ENCODE data around the gene CLIP1. TPM values are rescaled to one million over a fixed set of nuclear protein-coding genes. Genes with fewer than 3 reads are reported as not detected.
A peak's percentile ranks its signal among the peaks of the same experiment; 100 is the strongest.

CLIP1 gene
- total and polyA plus RNA-seq, 2 of the 13 experiments (the other 11 are each of a cell fraction or from before 2014, with no cell fraction given): 28.9 to 43.7 TPM

GRCh38 chr12:122266230-122266901 is 156.1 kb downstream of the CLIP1 start, which contains the start of gene VPS33A (continued):
- TF ChIP-seq FOXP4 (CRISPR knock-in tag; IDR thresholded peaks at IDR 0.05) (peak; percentile 42; the same call in 1 of the 2 replicates), ZNF260 (CRISPR knock-in tag; IDR thresholded peaks at IDR 0.05; ENCODE audit: borderline replicate concordance, low read depth) (0 out of 2 replicates have a peak, but pooled peaks have one; percentile 68), ZNF558 (CRISPR knock-in tag; IDR thresholded peaks at IDR 0.05; ENCODE audit: borderline replicate concordance) (peak; percentile 81), ATF4 (CRISPR knock-in tag; IDR thresholded peaks at IDR 0.05) (peak in 1 of 2 experiments; percentile 57; a peak in 2 of 4 replicates), HNRNPH1 (optimal IDR thresholded peaks at IDR 0.05; ENCODE audit: low read depth, low read length) (peak; percentile 97), PPARG (CRISPR knock-in tag; conservative IDR thresholded peaks at IDR 0.05) (peak; percentile 30; the same call in 1 of the 2 replicates), KMT2B (CRISPR knock-in tag; IDR thresholded peaks at IDR 0.05) (peak; percentile 99), ZSCAN25 (CRISPR knock-in tag; IDR thresholded peaks at IDR 0.05) (peak; percentile 70), GABPA (IDR thresholded peaks at IDR 0.05; ENCODE audit: low read depth, low read length) (peak; percentile 59), GABPA (CRISPR knock-in tag; IDR thresholded peaks at IDR 0.05; ENCODE audit: low read depth) (peak; percentile 90), E2F1 (CRISPR knock-in tag; IDR thresholded peaks at IDR 0.05) (0 out of 2 replicates have a peak, but pooled peaks have one; percentile 39), ZNF451 (CRISPR knock-in tag; IDR thresholded peaks at IDR 0.05) (peak; percentile 95), NRL (CRISPR knock-in tag; IDR thresholded peaks at IDR 0.05; ENCODE audit: borderline replicate concordance) (peak; percentile 85), IRF9 (CRISPR knock-in tag; IDR thresholded peaks at IDR 0.05; ENCODE audit: borderline replicate concordance) (peak; percentile 73), NFYC (CRISPR knock-in tag; IDR thresholded peaks at IDR 0.05) (peak; percentile 52), NR1H2 (CRISPR knock-in tag; IDR thresholded peaks at IDR 0.05; ENCODE audit: borderline replicate concordance, low read depth) (no peak), KDM6A (CRISPR knock-in tag; IDR thresholded peaks at IDR 0.05; ENCODE audit: low read depth) (0 out of 2 replicates have a peak, but pooled peaks have one; percentile 11), EHMT2 (IDR thresholded peaks at IDR 0.05; ENCODE audit: borderline replicate concordance, low read depth, low read length) (no peak), SP2 (CRISPR knock-in tag; IDR thresholded peaks at IDR 0.05) (peak; percentile 45; the same call in 1 of the 2 replicates), PITX1 (CRISPR knock-in tag; IDR thresholded peaks at IDR 0.05) (peak; percentile 77), PCBP2 (optimal IDR thresholded peaks at IDR 0.05; ENCODE audit: low read depth, low read length, poor library complexity, severe bottlenecking) (no peak), ZNF781 (CRISPR knock-in tag; IDR thresholded peaks at IDR 0.05; ENCODE audit: borderline replicate concordance, not compliant biosample characterization) (peak; percentile 62), RFX3 (CRISPR knock-in tag; IDR thresholded peaks at IDR 0.05) (no peak; the same call in 1 of the 2 replicates), ATF7 (IDR thresholded peaks at IDR 0.05) (no peak), ATF7 (CRISPR knock-in tag; IDR thresholded peaks at IDR 0.05) (peak; percentile 69; the same call in 1 of the 2 replicates), ZNF562 (CRISPR knock-in tag; IDR thresholded peaks at IDR 0.05; ENCODE audit: borderline replicate concordance) (no peak)
